ENCODE results near the gene STX16. TPM values are rescaled to one million over a fixed set of nuclear protein-coding genes. Genes with fewer than 3 reads are reported as not detected.

Gene STX16
- total RNA-seq, 1 donor = 34.1 TPM

DNA sequence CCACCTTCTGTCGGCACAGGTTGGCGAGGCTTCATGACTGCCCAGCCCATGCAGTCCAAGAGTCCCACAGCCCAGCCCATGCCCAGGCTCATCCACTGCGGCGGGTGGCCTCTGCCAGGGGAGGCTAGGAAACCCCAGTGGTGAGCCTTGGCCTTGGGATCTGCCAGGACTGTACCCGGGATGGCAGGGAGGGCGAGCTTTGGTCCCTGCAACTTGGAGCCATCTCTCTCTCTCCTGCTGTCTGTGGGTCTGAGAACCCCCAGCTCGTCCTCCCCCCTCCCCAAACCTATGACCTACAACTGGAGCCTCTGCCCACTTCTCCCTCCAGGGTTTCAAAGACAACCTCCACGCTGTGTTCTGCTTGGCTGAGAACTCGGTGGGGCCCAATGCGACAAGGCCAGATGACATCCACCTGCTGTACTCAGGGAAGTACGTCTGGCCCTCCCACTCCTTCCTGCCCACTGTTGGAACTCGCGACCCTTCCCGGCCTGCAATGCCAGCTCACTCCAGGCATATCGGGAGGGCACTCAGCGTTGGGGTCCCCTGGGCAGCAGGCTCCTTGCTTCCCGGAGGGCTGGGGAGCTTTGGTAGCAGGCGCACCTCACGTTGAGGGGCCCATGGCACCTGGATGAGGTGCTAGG lies 61.2 kb downstream of the STX16 start:
- no peak for TF ChIP-seq CTCF (IDR thresholded peaks at IDR 0.05; ENCODE audit: insufficient read depth, low read depth, low read length)
- H3K4me3 ChIP-seq (ENCODE audit: low read depth, low read length) = no peak overlapping the region
- no peak for DNase-seq (ENCODE audit: low read depth)

DNA sequence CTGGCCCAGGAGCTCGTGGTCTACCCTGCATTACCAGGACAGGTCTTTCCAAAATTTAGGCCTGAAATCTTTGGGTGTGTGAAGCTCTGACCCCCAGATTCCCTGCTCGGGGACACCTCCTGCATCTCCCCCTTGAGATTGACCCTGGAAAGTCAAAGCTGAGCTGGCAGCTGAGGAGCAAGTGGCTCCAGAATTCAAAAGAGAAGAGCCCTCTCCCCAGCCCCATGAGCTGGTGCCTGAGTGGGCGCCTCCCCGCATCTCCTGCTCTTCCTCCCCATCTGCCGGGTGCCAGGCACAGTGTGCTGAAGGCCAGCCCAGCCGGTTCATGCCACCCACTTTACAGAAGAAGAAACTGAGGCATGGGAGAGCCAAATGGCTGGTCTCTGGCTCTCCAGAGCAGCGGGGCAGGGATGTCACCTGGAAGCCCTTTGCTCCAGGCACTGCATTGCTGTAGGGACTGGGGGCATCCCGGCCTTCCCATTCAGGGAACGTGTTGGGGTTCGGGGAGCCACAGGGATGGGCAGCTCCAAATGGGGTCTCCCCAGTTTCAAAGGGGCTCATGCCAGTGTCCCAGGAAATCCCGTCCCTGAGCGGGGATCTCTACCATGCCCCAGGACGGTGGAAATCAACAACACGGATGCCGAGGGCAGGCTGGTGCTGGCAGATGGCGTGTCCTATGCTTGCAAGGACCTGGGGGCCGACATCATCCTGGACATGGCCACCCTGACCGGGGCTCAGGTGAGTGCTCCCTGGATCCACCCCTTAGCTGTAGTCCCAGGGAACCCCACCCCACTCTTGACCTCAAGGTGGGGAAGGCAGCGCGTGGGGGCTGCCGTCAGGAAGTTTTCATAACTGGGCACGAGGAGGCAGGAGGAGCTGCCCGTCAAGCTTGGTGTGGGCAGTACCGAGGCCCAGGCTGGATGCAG lies 62.0 kb downstream of the STX16 start:
- TF ChIP-seq CTCF (IDR thresholded peaks at IDR 0.05; ENCODE audit: insufficient read depth, low read depth, low read length) = no peak
- no peak for DNase-seq (ENCODE audit: low read depth)
- H3K4me3 ChIP-seq (ENCODE audit: low read depth, low read length) = no peak overlapping the region

DNA sequence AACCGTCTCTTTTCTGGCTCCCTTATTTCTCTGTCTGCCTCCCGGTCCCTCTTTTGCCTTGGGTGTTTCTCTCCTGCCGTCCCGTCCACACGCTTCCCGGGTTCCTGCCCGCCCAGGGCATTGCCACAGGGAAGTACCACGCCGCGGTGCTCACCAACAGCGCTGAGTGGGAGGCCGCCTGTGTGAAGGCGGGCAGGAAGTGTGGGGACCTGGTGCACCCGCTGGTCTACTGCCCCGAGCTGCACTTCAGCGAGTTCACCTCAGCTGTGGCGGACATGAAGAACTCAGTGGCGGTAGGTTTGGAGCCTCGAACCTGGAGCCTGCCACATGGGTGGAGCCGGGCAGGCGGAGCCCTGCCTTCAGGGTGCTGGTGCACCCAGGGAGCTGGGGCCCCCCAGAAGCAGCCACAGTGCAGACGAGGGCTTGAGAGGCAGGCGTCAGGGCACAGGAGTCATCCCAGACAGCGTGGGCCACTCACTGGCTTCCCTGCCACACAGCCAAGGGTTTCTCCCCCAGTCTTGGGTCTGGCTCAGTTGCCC lies 62.8 kb downstream of the STX16 start:
- no peak for DNase-seq (ENCODE audit: low read depth)
- no peak for TF ChIP-seq CTCF (IDR thresholded peaks at IDR 0.05; ENCODE audit: insufficient read depth, low read depth, low read length)
- H3K4me3 ChIP-seq (ENCODE audit: low read depth, low read length) = no peak overlapping the region

GRCh38 chr20:58714340-58714922 lies 63.3 kb downstream of the STX16 start:
- no peak for DNase-seq (ENCODE audit: low read depth)
- no peak overlapping the region for H3K4me3 ChIP-seq (ENCODE audit: low read depth, low read length)
- TF ChIP-seq CTCF (IDR thresholded peaks at IDR 0.05; ENCODE audit: insufficient read depth, low read depth, low read length) = no peak

DNA sequence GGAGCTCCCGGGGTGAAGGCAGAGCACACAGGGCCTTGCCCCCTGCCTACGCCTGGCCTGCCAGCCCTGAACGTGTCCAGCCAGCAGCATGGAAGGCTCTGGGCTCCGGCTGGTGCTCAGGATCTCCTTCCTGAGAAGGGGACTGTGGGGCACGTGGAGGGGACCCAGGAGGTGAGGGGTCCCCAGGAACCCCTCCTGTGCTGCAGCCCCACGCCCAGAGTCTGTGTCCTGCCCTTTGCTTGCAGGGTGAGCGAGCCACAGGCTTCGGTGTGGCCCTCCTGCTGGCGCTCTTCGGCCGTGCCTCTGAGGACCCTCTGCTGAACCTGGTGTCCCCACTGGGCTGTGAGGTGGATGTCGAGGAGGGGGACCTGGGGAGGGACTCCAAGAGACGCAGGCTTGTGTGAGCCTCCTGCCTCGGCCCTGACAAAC lies 63.9 kb downstream of the STX16 start:
- no peak for TF ChIP-seq CTCF (IDR thresholded peaks at IDR 0.05; ENCODE audit: insufficient read depth, low read depth, low read length)
- no peak for DNase-seq (ENCODE audit: low read depth)
- H3K4me3 ChIP-seq (ENCODE audit: low read depth, low read length) = no peak overlapping the region

DNA sequence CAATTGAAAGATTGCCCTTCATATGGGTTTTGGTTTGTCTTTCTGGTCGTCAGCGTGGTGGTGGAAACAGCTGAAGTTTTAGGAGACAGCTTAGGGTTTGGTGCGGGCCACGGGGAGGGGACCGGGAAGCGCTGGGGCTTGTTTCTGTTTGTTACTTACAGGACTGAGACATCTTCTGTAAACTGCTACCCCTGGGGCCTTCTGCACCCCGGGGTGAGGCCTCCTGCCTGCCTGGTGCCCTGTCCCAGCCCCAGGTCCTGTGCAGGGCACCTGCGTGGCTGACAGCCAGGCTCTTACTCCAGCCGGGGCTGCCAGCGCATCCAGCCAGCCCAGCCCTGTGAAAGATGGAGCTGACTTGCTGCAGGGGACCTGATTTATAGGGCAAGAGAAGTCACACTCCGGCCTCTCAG lies 64.3 kb downstream of the STX16 start:
- no peak overlapping the region for H3K4me3 ChIP-seq (ENCODE audit: low read depth, low read length)
- no peak for TF ChIP-seq CTCF (IDR thresholded peaks at IDR 0.05; ENCODE audit: insufficient read depth, low read depth, low read length)
- DNase-seq (ENCODE audit: low read depth) = no peak
